Activated naive CD4-positive, alpha-beta T cell (primary cell): ENCODE measurements around the gene KRT36.

Experiments
- DNase-seq, 4 experiments: peaks; one replicate each; lab custom pipeline; 2025; lab: John Stamatoyannopoulos, UW

KRT36 gene

DNA sequence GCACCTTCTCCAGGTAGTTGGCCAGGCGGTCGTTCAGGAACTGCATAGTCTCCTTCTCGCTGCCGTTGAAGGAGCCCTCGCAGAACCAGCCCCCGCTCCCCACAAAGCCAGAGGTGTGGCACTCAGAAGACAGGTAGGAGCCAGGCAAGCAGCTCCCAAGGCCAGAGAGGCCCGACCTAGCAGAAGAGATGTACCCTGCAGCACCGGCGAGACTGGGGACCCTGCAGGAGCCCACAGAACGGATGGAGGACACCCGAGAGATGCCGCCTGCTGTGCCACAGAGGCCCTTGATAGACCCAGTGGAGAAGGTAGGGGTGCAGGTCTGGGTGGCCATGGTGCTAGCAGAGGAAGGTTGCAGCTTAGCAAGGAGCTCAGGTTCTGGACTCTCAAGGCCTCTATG is at the start of gene KRT36:
TSS of gene KRT36 (minus strand) at position 380 of the 400 bp plus-strand sequence. CDS start at position 334, 46 bp downstream.
- DNase-seq, result no peak

DNA sequence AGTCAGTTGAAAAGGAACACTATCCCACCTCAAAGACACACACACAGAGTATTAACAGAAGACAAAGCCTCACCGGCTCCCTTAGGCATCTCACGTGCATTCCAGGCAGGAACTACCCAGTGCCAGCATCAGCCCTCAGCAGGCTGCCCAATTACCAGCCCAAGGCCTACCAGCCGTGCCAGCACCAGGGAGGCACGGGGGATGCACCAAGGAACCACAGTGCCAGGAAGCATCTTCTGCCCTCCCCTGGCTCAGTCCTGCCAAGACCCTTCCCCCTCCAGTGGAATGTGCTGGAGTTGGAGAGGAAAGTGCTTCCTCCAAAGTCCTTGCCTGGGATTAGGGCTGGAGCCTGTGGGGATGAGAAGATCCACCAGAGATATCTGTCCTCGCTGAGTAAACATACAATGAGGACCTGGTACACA is 49.4 kb upstream of the KRT36 start:
- no peak for DNase-seq

DNA sequence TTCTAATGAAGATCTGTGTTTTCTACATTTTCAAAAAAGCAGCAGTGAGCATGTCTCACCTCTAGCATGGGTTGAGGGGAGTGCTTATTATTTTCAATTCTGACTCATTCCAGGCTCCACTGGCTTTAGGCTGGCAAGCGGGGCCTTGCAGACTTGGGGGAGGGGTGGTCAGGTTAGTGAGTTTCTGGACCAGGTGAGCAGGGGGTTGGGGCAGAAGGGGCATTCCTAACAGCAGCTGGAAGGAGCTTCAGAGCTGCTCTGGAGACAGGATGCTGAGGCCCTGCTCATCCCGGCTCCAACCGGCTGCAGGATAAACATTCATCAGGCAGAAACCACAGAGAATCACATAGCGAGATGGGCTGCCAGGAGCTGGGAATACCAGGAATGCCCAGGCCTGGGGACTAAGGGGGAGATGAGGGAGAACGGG is 48.9 kb upstream of the KRT36 start:
- no peak for DNase-seq

DNA sequence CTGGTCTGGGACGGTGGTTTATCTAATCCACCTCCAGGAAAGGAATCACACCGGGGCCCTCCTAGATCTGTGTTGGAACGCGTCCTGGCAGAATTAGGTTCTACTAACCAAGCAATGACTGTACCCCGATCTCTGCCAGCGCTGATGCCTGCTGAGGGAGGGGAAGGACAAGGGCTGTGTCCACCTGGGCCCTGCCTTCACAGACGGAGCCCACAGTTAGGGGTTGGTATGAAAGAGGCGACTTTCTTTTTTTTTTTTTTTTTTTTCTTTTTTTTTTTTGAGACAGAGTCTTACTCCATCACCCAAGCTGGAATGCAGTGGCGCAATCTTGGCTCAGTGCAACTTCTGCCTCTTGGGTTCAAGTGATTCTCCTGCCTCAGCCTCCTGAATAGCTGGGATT is 48.3 kb upstream of the KRT36 start:
- no peak for DNase-seq

DNA sequence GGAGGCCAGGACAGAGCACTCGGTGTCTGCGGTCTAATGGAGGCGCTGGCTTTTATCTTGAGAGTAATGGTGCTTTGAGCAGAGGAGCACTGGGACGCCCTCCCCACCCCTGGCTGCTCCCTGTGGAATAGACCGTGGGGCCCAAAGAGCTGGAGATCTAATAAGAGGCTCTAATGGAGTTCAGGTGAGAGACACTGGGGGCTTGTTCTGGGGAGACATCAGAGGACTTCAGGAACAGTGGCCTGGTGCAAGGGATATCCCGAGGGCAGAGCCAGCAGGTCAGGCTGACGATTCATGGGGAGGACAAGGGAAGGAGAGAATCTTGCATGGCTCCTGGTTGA is 47.9 kb upstream of the KRT36 start:
- no peak for DNase-seq

DNA sequence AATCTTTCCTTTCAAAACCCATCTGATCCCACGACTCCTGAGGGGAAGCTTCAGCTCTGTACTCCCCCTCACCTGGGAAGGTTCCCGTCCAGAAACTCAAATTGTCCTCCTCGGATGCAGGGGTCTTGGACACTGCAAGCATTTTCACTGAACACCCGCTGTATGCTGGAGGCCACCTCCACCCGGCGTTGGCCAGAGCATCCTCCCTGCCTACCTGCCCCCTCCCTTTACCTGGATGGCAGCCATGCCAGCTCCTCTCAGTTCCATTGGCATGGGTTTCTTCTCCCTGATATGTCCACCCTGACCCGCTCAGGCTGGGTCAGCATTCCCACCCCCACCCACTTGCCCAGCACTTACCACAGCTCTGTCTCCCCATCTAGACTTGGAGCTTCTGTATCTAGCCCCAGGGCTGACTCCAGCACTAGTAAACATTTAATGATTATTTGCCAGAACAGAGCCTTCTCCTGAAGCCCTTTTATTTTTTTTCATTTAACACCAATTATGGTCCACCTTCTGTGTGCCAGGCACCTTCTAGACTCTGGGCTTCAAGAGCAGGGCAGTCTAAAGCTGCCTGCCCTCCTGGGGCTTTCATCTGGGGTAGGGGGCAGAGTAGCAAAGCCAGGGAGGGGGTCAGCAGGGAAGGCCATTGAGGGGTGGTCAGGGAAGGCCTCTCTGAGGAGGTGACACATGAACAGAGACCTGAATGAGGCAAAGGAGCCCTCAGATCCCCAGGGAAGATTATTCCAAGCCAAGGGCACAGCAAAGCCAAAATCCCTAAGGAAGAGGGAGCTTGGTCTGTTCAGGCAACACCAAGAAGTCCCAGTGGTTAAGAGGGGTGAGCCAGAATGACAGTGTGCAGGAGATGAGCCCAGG is 47.3 kb upstream of the KRT36 start:
- DNase-seq, result no peak

DNA sequence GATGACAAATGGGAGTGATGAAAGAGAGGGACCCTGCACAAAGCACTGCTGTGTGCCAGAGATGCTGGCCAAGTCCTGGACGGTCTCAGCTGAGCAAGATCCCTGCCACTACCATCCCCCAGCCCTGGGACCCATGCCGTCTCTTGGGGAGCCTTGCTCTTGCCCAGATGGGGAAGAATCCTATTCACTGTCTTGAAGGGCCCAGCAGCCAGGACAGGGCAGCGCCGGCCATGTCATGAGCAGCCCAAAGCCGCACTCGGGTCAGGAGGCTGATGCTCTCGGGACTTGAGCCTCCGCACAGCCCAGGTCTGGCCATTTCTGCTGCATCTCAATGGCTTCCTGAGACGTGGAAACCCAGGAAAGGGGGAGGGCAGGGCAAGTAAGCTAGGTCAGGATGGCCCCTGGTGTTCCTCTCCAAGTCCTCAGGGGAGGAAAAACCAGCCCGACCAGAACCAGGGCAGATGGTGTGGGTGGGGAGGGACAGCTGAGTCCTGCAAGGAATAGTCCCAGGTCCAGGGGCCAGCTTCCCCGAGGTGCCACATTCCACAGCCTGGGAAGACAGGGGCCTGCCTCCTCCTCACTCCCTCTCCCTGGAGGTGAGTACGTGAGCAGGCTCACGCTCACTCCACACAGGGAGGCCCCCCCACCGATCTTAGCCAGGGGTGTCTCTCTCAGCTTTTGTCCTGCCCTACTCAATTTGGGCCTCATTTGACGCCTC is 46.2 kb upstream of the KRT36 start:
- DNase-seq, result no peak

DNA sequence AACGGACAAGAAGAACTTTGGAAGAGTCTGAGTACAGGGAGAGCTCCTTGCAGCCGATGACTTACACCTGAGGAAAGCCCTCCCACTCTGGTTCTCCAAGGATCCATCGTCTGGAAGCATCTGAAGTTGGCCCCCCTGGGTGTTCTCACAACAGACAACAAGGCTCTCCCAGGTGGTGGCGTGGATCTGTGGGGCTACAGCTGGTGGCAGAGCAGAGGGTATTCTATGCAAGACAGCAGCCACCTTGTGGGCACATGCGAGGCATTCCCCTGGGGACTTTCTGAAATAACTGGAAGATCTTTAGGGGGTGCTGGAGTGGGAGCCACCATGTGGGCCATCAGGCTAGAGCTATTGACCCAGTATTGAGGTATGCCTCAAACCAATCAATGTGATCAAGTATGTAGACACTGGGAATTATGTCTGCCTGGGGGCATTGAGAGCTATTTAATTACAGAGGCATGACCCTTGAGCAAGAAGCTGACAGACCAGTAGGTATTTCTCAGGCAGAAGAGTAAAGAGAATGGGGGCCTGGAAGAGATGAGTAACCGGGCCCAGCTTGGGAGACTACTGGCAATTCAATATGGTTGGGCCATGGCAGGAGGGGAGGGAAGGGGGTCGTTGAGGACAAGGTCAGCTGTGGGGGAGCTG is 45.3 kb upstream of the KRT36 start:
- DNase-seq, result no peak

DNA sequence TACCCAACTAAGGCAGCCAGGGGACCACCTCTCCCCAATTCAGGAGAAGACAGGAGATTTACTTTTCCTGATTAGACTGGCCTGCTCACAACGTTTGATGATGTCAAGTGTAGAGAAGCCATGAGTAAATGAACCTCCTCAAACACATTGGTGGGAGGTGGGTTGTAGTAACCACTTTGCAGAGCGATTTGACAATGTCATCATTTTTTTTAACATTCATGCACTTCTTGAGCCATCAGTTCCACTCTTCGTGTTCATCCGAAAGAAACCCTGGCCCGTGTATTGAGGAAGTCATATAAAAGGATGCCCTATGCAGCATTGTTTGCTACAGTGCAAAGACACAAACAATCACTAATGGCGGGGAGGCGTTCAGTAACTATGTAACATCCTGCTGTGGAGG is 43.9 kb upstream of the KRT36 start:
- DNase-seq, result no peak

DNA sequence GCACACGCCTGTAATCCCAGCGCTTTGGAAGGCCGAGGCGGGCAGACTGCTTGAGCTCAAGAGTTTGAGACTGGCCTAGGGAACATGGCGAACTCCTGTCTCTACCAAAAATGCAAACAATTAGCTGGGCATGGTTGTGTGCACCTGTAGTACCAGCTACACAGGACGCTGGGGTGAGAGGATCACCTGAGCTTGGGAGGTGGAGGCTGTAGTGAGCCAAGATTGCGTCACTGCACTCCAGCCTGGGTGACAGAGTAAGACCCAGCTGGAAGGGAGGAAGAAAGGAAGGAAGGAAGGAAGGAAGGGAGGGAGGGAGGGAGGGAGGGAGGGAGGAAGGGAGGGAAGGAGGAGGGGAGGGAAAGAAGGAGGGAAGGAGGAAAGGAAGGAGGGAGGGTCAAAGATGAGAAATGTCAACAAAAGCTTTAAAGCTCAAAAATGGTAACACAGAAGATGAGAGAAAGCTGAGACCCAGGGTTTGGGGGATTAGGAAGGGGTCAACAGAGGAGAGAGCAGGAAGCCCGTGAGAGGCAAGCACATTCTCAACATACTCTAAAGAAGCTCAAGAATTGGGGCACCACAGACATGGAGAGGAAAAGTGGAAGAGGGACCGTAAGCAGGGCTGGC is 43.3 kb upstream of the KRT36 start:
- no peak for DNase-seq

DNA sequence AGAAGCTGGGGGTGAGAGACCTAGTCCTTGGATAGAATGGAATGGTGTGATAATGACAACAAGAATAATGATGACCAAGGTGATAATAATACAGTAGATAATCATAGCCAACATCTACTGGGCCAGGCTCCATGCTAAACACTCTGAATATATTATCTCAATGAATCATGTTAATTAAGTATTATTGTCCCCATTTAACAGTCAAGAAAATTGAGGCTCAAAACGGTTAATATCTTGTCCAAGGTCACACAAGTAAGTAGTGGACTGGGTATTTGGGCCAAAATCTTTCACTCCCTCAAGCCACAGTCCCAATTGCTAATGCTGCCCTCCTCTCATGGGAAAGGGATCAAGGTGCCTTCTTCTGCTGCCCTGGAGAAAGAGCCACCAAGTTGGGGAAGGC is 42.3 kb upstream of the KRT36 start:
- DNase-seq, result no peak

DNA sequence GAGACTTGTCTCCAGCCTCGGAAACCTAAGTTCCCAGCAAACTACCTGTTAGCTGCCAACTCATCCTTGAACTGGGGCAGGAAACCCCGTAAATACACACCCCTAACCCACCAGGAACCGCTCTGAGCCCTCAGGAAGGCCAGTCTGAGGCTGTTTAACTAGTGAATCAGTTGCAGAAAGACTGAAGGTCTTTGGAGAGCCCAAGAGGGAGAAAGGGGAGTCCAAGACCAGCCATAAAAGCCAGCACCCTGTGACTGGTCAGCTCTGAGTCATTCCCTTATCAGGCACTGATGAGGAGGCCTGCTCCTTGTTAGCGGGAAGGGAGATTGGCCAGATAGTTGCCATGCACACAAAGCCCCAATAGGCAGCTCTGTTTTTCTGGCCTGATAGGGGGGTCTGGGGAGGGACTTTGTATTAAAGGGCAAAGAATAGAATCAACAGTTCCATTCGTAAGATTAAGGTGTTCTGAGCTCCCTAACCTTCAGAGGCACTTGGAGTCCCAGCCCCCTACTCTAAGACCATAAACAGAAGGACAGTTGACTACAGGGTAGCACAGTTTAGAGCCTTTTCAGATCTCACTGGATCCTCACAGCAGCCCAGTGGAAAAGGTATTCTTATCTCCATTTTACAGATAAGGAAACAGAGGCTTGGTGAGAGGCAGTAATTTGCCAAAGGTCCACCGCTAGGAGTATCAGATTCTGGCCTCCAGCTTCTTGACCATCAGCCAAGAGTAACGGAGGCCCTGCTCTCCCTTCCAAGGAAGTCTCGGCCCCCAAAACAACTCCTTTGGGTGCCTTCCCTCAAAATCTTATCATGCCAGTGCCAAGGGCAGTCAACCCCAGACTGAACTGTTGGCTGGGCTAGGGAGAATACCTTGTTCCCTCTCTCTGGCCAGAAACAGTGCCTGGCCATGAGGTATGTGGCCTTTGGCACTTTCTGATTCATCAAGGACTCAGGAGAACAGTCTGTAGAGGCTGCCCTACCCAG is 40.6 kb upstream of the KRT36 start:
- DNase-seq, result no peak

DNA sequence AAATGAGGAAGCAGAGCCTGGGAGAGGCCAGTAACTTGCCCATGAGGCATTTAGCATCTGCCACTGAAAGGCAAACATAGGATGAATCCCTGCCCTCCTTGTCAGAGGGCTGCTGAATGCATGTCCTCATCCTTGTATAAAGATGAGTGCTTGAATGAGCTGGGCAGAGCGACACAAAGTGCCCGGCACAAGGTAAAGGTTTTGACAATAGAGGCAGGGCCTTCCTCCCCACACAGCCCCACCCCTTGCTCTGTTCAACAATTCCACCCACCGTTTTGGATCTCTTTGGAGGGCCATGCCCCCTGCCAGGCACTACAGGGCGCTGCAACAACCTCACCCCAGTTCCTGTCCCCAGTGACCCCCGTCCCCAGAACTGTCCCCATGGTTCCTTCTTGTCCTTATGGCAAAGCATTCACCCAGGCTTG is 39.8 kb upstream of the KRT36 start:
- DNase-seq, result no peak

DNA sequence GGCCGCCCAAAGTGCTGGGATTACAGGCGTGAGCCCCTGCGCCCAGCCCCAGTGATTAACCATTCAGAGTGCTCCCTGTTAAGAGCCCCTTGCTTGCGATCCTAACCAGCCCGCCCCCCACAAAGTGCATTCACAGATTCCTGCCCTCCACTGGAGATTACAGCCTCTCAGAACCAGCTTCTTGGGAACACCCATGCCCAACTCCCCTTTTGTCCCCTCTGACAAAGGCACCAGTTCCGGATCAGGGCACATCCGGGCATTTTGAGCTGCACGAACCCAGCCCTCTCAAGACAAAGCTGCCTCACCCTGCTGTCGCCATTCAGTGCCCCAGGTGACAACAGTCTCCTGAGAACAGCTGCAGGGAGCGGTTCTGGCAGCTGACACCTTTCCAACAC is 39.2 kb upstream of the KRT36 start:
- no peak for DNase-seq

DNA sequence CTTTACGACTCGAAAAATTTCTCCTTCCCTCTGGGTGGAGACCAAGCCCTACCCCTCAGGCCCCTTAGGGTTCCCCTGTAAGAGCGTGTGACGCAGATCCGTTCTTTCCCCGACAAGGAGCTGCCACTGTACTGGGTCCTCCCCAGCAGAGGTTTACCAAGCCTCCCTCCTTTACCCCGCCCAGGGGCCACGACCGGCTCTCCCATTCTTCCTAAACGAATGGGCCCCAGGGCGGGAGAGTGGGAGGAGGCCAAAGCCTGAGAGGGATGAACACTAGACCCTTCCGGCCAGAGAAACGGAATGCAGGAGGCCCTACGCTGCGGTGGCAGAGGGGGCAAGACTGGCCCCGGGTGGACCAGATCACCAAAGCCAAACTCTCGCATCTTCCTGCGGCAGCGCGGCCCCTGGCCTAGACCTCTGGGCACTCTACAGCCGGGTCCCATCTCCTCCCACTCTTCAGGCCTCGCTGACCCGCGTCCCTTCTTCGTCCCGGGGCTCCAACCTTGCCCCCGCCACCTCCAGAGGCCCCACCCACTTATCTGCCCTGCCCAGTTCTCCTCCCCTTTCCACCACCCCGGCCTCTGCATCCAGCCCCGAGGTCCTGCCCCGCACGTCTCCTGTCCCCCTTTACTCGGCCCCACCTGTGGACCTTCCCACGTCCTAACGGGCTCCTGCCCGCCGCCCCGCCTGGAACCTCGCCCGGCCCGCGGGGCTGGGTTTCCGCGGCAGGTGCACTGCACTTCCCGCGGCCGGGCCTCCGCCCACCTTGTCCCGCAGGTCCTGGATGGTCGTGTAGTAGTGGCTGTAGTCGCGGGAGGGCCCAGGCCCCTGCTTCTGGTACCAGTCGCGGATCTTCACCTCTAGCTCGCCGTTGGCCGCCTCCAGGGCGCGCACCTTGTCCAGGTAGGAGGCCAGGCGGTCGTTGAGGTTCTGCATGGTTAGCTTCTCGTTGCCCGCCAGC is 37.6 kb upstream of the KRT36 start:
- DNase-seq, result no peak

DNA sequence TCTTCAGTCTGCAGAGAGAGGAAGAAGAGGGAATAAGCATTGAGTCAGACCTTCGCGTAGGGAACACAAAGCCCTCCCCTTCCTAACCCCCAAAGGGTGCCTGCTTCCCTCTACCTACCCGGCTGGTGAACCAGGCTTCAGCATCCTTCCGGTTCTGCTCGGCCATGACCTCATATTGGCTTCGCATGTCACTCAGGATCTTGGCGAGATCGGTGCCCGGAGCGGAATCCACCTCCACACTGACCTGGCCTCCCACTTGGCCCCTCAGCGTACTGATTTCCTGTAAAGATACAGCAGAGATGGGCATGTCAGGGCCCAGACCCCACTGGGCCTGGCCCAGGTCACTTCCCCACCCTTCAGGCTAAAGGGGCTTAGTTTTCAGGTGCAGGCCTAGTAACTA is 34.6 kb upstream of the KRT36 start:
- DNase-seq, result no peak

DNA sequence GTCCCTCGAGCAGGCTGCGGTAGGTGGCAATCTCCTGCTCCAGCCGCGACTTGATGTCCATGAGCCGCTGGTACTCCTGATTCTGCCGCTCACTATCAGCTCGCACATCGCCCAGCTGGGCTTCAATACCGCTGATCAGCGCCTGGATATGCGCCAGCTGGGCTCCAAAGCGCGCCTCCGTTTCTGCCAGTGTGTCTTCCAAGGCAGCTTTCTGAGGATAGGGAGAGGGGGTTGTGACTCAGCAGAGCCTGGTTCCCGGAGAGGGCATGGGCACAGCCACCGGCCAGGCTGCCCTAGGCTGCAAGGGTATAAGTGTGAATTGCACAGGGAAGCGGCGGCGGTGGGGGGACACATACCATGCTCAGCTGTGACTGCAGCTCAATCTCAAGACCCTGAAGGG is 34.1 kb upstream of the KRT36 start:
- no peak for DNase-seq

DNA sequence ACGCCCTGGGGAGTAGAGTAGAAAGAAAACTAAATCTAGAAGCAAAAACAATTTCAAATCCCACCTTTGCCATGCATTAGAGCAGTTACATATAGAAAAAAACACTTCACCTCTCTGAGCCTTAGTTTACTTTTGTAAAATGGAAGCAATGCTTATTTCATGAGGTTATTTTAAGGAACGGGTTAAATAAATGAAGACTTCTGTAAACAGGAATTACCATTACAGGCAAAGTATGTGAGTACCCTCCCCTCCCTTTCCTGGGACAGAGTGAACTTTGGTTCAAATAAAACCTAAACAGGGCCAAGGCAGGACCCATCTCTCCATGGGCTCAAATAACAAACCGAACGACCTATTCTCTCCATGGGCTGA is 33.5 kb upstream of the KRT36 start:
- DNase-seq, result no peak

DNA sequence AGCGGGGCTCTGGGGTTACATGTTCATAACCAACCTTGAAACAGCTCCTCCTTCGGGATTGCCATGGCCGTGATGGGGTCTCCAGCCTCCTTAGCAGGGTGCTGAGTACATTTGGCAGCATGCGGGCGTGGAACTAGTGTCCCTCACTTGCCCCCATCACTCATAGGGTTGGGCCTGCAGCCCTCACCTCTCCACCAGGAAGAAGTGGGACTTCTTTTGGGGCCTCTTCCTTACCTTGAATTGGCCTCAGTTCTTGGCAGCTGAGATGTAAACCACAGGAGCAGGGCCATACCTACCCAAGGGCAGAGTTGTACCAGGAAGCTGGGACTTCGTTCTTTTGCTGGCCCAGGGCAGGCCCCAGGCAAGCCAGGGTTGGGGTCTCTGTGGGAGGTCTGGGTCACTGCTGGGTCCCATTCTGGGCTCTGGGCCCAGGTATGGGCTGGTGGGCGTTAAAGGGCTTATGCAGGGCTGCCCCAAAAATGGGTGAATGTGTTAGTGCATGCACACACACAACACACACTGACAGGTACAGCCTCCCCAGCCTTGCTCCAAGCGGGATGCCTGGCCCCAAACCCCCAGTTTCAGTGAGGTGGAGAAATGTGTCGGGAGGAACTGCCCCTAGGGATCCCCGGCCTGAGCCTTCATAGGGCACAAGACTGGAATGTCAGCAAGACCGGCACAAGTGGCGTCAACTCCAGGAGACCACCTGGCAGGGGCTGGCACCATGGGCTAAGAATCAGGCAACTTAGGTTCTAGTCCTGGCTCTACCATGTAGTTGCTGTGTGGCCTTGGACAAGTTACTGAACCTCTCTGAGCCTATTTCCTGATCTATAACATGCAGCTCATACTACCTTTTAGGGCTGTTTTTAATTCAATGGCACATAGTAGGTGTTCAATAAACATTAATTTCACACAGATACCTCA is 32.9 kb upstream of the KRT36 start:
- DNase-seq, result no peak
